Left lung (tissue), 10 donors: ENCODE measurements around the gene LARGE1. TPM values are rescaled to one million over a fixed set of nuclear protein-coding genes. Genes with fewer than 3 reads are reported as not detected.

Experiments used
- ATAC-seq: fragments of 200-7000 bp; cut with Tn5 transposase; one replicate; pipeline ENCODE4 v1.9.1; 2020; ENCODE audit warnings: moderate library complexity
- DNase-seq, 4 donors: peaks; one replicate each; pipeline ENCODE4 v3.0.0-alpha.2; 2013 to 2020
- H3K27ac ChIP-seq, 2 donors: fragments of 200-600 bp; sonication (generic) in 1 of 2; one replicate each; pipeline versions ENCODE4 v1.5.0 to v1.8.0; 2020 to 2021
- H3K27me3 ChIP-seq, 2 donors: fragments of 200-600 bp; sonication (generic) in 1 of 2; one replicate each; pipeline versions ENCODE4 v1.5.0 to v1.8.0; 2020 to 2021
- H3K36me3 ChIP-seq, 2 donors: fragments of 200-600 bp; sonication (generic) in 1 of 2; one replicate each; pipeline versions ENCODE4 v1.5.0 to v1.8.0; 2020 to 2021
- H3K4me1 ChIP-seq, 2 donors: fragments of 200-600 bp; one replicate each; pipeline ENCODE4 v1.8.0; 2021
- H3K4me3 ChIP-seq, 2 donors: fragments of 200-600 bp; sonication (generic) in 1 of 2; one replicate each; pipeline versions ENCODE4 v1.5.0 to v1.8.0; 2020 to 2021; ENCODE audit warnings: mild to moderate bottlenecking in 1 of 2
- H3K9me3 ChIP-seq, 2 donors: fragments of 200-600 bp; sonication (generic) in 1 of 2; one replicate each; pipeline versions ENCODE4 v1.5.0 to v1.8.0; 2020 to 2021
- CTCF ChIP-seq, 2 donors: fragments of 200-600 bp; sonication (generic) in 1 of 2; IDR thresholded peaks; one replicate each; pipeline versions ENCODE4 v1.5.0 to v1.8.0; 2021; ENCODE audit warnings: antibody characterized with exemption in 2 of 2
- intact Hi-C, 2 donors: fragments of 100-400 bp; cut with DNase I; formaldehyde crosslinking; loops; one replicate each; pipeline versions ENCODE4 v1.11.2 to v1.14.2; 2022
- polyA plus RNA-seq, 6 donors: library from polyadenylated mRNA; unstranded; fragments of 120-200 nt; gene quantifications; one replicate each; pipeline ENCODE4 v1.2.1, GENCODE V29; 2013; ENCODE audit not compliant: insufficient read length in 6 of 6
- total RNA-seq, 2 donors: library from RNA; stranded (reverse); fragmentation: NEBNext Ultra II Directional; extraction: Animal tissue kit (Norgen Biotek cat#: 25700); gene quantifications; one replicate each; pipeline ENCODE4 v1.2.1, GENCODE V29; 2021
- donor health status: DM: no; HTN: yes; CAD: no.
- donor health status: DM: no; HTN: no; CAD: no.

LARGE1 gene
- total and polyA plus RNA-seq, 8 donors: 22.4 to 36.1 (median 33.2) TPM

GRCh38 chr22:33891992-33892391 is 28.3 kb downstream of the LARGE1 start:
- no peak overlapping the region for H3K27ac ChIP-seq
- no peak for ATAC-seq
- intact Hi-C loops: no loop called here
- no peak for TF ChIP-seq CTCF (IDR thresholded peaks at IDR 0.05)
- H3K36me3 ChIP-seq: no peaks in the 10 kb centered on the region
- no peak for DNase-seq
- H3K4me3 ChIP-seq: no peak overlapping the region
- H3K4me1 ChIP-seq: no peaks in the 10 kb centered on the region
- H3K27me3 ChIP-seq: no peaks in the 10 kb centered on the region
- H3K9me3 ChIP-seq: peaks cover 0 to 1% of the 10 kb centered on the region in 2 donors

- DNase-seq (no peak), ATAC-seq (no peak)
- H3K36me3 ChIP-seq: no peaks in the 10 kb centered on the region
- H3K4me3 ChIP-seq: no peak overlapping the region
- H3K27me3 ChIP-seq: no peaks in the 10 kb centered on the region
- no peaks in the 10 kb centered on the region for H3K4me1 ChIP-seq
- no peak for TF ChIP-seq CTCF (IDR thresholded peaks at IDR 0.05)
- H3K27ac ChIP-seq: no peak overlapping the region
- intact Hi-C loops: no loop called here
- H3K9me3 ChIP-seq: peaks cover 0 to 1% of the 10 kb centered on the region in 2 donors
Observed at GRCh38 chr22:33891455-33891854, 28.8 kb downstream of the LARGE1 start.

- intact Hi-C loops: no loop called here
- Histone ChIP-seq H3K27ac (no peak overlapping the region), H3K36me3 (no peaks in the 10 kb centered on the region), H3K27me3 (no peaks in the 10 kb centered on the region), H3K9me3 (no peaks in the 10 kb centered on the region), H3K4me3 (no peak overlapping the region), H3K4me1 (no peaks in the 10 kb centered on the region)
- TF ChIP-seq CTCF (IDR thresholded peaks at IDR 0.05): no peak
- no peak for ATAC-seq
- no peak for DNase-seq
Observed at GRCh38 chr22:33889748-33890147, 30.5 kb downstream of the LARGE1 start.

GRCh38 chr22:33888821-33889220 is 31.5 kb downstream of the LARGE1 start:
- ATAC-seq (no peak), DNase-seq (no peak)
- Histone ChIP-seq H3K4me1 (no peaks in the 10 kb centered on the region), H3K9me3 (no peaks in the 10 kb centered on the region), H3K4me3 (no peak overlapping the region), H3K27me3 (no peaks in the 10 kb centered on the region), H3K27ac (no peak overlapping the region), H3K36me3 (no peaks in the 10 kb centered on the region)
- intact Hi-C loops: no loop called here
- TF ChIP-seq CTCF (IDR thresholded peaks at IDR 0.05): no peak

GRCh38 chr22:33887173-33887572 is 33.1 kb downstream of the LARGE1 start:
- TF ChIP-seq CTCF (IDR thresholded peaks at IDR 0.05): no peak
- Histone ChIP-seq H3K4me1 (no peaks in the 10 kb centered on the region), H3K9me3 (no peaks in the 10 kb centered on the region), H3K27ac (no peak overlapping the region), H3K27me3 (no peaks in the 10 kb centered on the region), H3K4me3 (no peak overlapping the region), H3K36me3 (no peaks in the 10 kb centered on the region)
- intact Hi-C loops: no loop called here
- DNase-seq: no peak
- ATAC-seq: no peak
